Activated CD4-positive, alpha-beta memory T cell treated with anti-CD3 and anti-CD28 coated beads, Interleukin-2, amount 10 ng/mL, durations not matched to agents 7 days and 5 days (primary cell): ENCODE results near the gene BSG. TPM values are rescaled to one million over a fixed set of nuclear protein-coding genes. Genes with fewer than 3 reads are reported as not detected.
A peak's percentile ranks its signal among the peaks of the same experiment; 100 is the strongest.

Source experiments
- CTCF ChIA-PET: fragments of 350-600 bp; sonication (Branson Sonifier 250); formaldehyde crosslinking; loops from one replicate; lab custom pipeline; 2021; ENCODE audit warnings: antibody characterized with exemption, inconsistent platforms; lab: Charles Lee
- POLR2A ChIA-PET: fragments of 350-600 bp; sonication (Branson Sonifier 250); formaldehyde crosslinking; loops from one replicate; lab custom pipeline; 2021; ENCODE audit warnings: antibody characterized with exemption; lab: Charles Lee
- DNase-seq: peaks from one replicate; pipeline ENCODE4 v3.0.0-alpha.2; 2020
- H3K27ac Mint-ChIP-seq: one replicate; pipeline ENCODE4 v1.8.0; 2021; ENCODE audit warnings: mild to moderate bottlenecking, mixed read lengths
- H3K27me3 Mint-ChIP-seq: one replicate; pipeline ENCODE4 v1.8.0; 2021; ENCODE audit warnings: mixed read lengths
- H3K36me3 Mint-ChIP-seq: one replicate; pipeline ENCODE4 v1.8.0; 2021; ENCODE audit warnings: low read depth, mixed read lengths
- H3K4me1 Mint-ChIP-seq: one replicate; pipeline ENCODE4 v1.8.0; 2021; ENCODE audit warnings: mixed read lengths
- H3K4me3 Mint-ChIP-seq: one replicate; pipeline ENCODE4 v1.8.0; 2021; ENCODE audit warnings: mild to moderate bottlenecking, mixed read lengths
- H3K9me3 Mint-ChIP-seq: one replicate; pipeline ENCODE4 v1.8.0; 2021; ENCODE audit warnings: mixed read lengths
- total RNA-seq, 2 experiments: library from RNA; stranded (reverse); gene quantifications; one replicate each; pipeline ENCODE4 v1.2.3, GENCODE V29; 2021

BSG gene
- total RNA-seq, 2 experiments from 2014 or later = 255 to 257 TPM

DNA sequence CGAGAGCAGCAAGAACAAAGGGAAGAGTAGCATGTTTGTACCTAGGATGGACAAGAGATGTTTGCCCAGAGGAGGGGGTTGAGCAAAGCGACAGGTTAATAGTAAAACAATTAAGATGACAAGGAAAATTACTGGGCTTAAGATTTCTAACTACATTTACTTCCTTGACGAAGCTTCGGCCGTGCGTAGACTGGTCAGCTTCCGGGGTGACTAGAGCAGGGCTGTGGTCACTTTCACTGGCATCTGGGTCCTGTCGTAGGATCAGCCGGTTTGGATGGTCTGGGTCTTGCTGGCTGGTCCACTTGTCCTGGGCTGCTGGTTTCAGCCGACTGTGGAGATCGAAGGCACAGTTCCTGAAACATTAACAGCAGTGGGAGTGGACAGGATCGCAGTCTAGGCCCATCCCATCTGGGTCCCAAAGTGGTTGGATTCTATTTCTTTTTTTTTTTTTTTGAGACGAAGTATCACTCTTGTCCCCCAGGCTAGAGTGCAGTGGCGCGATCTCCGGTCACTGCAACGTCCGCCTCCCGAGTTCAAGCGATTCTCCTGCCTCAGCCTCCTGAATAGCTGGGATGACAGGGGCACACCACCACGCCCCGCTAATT, 5.0 kb upstream of the BSG start:
- H3K9me3 Mint-ChIP-seq = no peaks in the 10 kb centered on the region
- no peak overlapping the region for H3K4me3 Mint-ChIP-seq
- no peak overlapping the region for H3K27ac Mint-ChIP-seq
- POLR2A ChIA-PET = no interaction called here
- H3K27me3 Mint-ChIP-seq = no peaks in the 10 kb centered on the region
- no peaks in the 10 kb centered on the region for H3K36me3 Mint-ChIP-seq
- no peak for DNase-seq
- peaks cover 15% of the 10 kb centered on the region for H3K4me1 Mint-ChIP-seq
- CTCF ChIA-PET = no interaction called here

GRCh38 chr19:570251-570686, 2.1 kb upstream of the BSG start:
- CTCF ChIA-PET = interaction anchor here (0.8 to 2.3 kb wide), 2 partner anchors 59 to 293 kb away, joined by 3 to 7 read pairs; no protein-coding TSS in a partner anchor
- Mint-ChIP-seq H3K4me3 (peak overlapping the region; percentile 61), H3K9me3 (no peaks in the 10 kb centered on the region), H3K4me1 (peaks cover 33% of the 10 kb centered on the region), H3K36me3 (no peaks in the 10 kb centered on the region), H3K27ac (peak overlapping the region; percentile 77), H3K27me3 (no peaks in the 10 kb centered on the region)
- no peak for DNase-seq
- POLR2A ChIA-PET = interaction anchor here (1.4 kb wide), 1 partner anchor 38 kb away, joined by 6 read pairs; the partner anchor contains the start of gene CDC34

DNA sequence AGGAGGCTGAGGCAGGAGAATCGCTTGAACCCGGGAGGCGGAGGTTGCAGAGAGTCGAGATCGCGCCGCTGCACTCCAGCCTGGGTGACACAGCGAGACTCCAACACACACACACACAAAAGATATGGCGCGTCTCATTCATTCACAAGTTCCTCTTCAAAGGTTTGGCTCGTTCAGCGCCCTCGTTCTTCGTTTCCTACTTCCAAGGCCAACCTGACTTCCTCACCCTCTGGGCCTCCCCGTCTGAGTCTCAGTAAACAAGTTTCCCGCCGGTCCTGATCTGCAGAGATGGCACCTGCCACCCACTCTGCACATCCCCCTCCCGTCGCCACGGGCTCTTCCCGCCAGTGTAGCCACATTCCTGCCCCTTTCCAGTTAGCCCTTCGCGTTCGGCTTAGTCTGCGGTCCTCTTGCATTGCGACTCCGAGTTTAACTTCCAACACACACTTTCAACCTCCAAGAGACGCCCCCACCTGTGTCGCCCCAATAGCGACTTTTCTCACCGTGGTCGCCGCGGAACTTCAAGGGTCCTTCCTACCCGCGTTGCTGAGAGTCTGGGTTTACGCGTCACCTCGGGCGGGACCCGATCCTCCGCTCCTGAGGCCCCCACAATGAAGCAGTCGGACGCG, 1.3 kb upstream of the BSG start:
- DNase-seq = peak; percentile 62
- Mint-ChIP-seq H3K4me3 (peak overlapping the region; percentile 84), H3K36me3 (no peaks in the 10 kb centered on the region), H3K27ac (peak overlapping the region; percentile 96), H3K27me3 (no peaks in the 10 kb centered on the region), H3K4me1 (peaks cover 36% of the 10 kb centered on the region), H3K9me3 (no peaks in the 10 kb centered on the region)
- POLR2A ChIA-PET = interaction anchor here (1.0 to 2.2 kb wide), 6 partner anchors 27 to 64 kb away, joined by 3 to 12 read pairs (median 4); partner anchors contain the start of genes CDC34, GZMM and TPGS1
- CTCF ChIA-PET = interaction anchor here (0.8 to 2.3 kb wide), 2 partner anchors 60 to 65 kb away, joined by 3 to 7 read pairs; no protein-coding TSS in a partner anchor

DNA sequence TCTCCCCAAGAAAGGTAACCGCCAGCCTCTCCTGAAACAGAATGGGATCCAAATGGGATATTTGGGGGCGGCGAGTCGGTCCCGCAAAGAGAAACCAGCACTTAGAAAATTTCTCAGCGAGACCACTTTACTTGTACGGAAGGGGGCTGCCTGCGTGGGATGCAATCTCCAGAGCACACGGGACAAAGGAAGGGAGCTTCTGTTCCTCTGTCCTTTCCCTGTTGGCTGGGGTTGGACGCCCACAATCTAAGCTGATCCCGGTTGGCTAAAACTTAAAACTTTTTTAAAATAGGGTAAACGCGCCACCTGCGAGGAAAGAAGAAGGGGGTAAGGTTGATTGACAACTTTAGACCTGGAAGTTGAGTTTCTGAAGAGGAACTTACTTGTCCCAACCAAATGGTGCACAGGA, 826 bp upstream of the BSG start:
- Mint-ChIP-seq H3K9me3 (no peaks in the 10 kb centered on the region), H3K36me3 (no peaks in the 10 kb centered on the region), H3K4me3 (peak overlapping the region; percentile 84), H3K27me3 (no peaks in the 10 kb centered on the region), H3K27ac (peak overlapping the region; percentile 96), H3K4me1 (peaks cover 41% of the 10 kb centered on the region)
- ChIA-PET CTCF (interaction anchor here (0.8 to 2.3 kb wide), 2 partner anchors 61 to 65 kb away, joined by 3 to 7 read pairs; no protein-coding TSS in a partner anchor), POLR2A (interaction anchor here (1.0 to 2.2 kb wide), 7 partner anchors 28 to 226 kb away, joined by 3 to 12 read pairs (median 3); partner anchors contain the start of genes CDC34, GZMM and TPGS1)
- DNase-seq = no peak

DNA sequence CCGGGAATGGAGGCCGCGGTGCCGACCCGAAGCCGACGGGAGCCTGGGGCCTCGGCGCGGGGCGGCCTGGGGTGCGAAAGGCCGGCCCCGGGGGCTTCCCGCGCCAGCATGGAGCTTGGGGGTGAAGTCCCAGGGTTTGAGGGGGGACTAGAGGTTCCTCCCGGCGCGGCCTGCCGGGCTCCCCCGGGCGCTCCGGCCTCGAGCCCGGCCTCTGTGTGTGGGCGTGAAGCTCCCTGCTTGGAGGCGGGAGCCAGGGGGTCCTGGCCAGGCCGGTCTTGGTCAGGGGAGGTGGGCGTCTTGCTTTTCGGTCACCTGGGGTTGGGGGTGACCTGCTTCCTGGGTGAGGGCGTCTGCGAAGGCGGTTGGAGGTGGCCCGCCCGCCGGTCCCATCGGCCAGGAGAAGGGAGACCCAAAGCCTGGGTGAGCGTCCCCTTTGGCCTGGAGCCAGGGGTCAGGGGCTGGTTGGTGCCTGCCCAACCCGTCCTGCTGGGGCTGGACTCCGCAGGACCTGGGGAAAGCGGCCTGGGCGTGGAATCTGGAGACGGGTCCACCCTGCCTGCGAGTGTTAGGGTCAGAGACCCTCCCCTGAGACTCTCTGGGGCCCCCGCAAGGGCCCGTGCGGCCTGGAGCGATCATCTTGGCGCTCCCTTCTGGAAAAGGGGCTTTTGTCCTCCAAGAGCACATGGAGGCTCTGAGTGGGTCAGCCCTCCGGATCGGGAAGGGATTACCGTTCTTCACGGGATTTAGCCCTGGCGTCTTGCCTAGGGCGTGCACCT, 535 bp downstream of the BSG start:
- peaks cover 49% of the 10 kb centered on the region for H3K4me1 Mint-ChIP-seq
- DNase-seq = peak; percentile 35
- H3K27me3 Mint-ChIP-seq = no peaks in the 10 kb centered on the region
- H3K36me3 Mint-ChIP-seq = no peaks in the 10 kb centered on the region
- CTCF ChIA-PET = interaction anchor here (0.9 to 1.1 kb wide), 2 partner anchors 42 to 66 kb away, joined by 3 read pairs; partner anchors contain the start of gene TPGS1
- H3K27ac Mint-ChIP-seq = peak overlapping the region; percentile 68
- H3K4me3 Mint-ChIP-seq = peak overlapping the region; percentile 84
- H3K9me3 Mint-ChIP-seq = no peaks in the 10 kb centered on the region
- POLR2A ChIA-PET = interaction anchor here (0.6 to 2.2 kb wide), 9 partner anchors 11 to 463 kb away, joined by 3 to 12 read pairs (median 4); partner anchors contain the start of genes CDC34, RNF126 and TPGS1

GRCh38 chr19:573519-573825, 1.1 kb downstream of the BSG start:
- Mint-ChIP-seq H3K27ac (peak overlapping the region; percentile 68), H3K4me3 (peak overlapping the region; percentile 84), H3K27me3 (no peaks in the 10 kb centered on the region), H3K4me1 (peaks cover 51% of the 10 kb centered on the region), H3K36me3 (peaks cover 2% of the 10 kb centered on the region), H3K9me3 (no peaks in the 10 kb centered on the region)
- DNase-seq = no peak
- CTCF ChIA-PET = no interaction called here
- POLR2A ChIA-PET = interaction anchor here (1.5 kb wide), 1 partner anchor 11 kb away, joined by 4 read pairs; no protein-coding TSS in a partner anchor

GRCh38 chr19:574658-575526, 2.5 kb downstream of the BSG start:
- H3K36me3 Mint-ChIP-seq = peaks cover 3% of the 10 kb centered on the region
- H3K4me3 Mint-ChIP-seq = peak overlapping the region; percentile 47
- H3K9me3 Mint-ChIP-seq = no peaks in the 10 kb centered on the region
- ChIA-PET CTCF (interaction anchor here (0.7 kb wide), 2 partner anchors 9 to 876 kb away, joined by 3 to 4 read pairs; no protein-coding TSS in a partner anchor), POLR2A (interaction anchor here (0.7 to 1.8 kb wide), 4 partner anchors 10 to 86 kb away, joined by 3 to 4 read pairs (median 4); partner anchors contain the start of genes CDC34 and TPGS1)
- peaks cover 47% of the 10 kb centered on the region for H3K4me1 Mint-ChIP-seq
- H3K27ac Mint-ChIP-seq = no peak overlapping the region
- no peaks in the 10 kb centered on the region for H3K27me3 Mint-ChIP-seq
- DNase-seq = no peak

DNA sequence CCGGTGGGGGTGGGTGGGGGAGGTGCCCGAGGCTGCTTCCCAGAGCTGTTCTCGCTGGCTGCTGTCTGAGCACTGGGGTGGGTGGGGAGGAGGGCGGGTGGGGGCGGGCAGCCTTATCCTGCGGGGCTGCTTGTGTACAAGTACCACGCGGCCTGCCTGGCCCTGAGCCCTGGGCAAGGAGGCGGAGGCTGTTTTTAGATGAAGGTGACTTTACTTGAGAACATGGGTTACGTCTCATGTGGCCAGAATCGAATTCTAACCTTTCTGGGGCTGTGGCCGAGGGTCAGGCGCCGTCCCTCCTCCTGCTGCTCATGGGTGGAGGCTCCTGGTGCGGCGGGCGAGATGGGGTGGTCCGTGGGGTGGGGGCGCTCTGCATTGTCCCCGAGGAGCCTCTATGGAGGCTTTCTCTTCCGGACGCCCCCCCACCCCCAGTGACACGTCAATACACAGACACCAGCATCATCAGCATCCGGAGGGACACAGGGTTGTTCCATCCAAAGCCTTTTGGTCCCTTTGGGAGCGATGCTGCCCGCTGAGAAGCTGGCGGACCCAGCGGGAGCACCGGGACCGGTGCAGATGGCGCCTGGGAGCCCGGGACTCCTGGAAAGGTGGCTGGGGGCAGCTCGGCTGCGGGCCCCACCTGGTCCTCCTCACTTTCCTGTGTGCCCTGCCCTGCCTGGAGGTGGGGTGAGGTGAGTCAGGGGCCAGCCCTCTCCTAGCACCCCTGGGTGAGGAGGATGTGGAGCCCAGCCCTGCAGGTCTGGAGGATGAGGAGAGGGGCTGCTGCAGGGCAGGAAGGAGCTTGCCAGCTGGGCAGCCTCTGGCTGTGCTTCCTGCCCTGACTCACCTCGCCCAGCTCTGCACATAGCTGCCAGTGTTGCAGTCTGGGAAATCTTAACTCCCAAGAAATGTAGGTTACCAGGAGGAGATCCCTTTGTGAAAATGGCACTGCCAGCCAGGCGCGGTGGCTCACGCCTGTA, 3.4 kb downstream of the BSG start:
- ChIA-PET CTCF (interaction anchor here (0.9 to 1.9 kb wide), 2 partner anchors 9 to 11 kb away, joined by 4 to 6 read pairs; no protein-coding TSS in a partner anchor), POLR2A (interaction anchor here (0.7 to 1.8 kb wide), 4 partner anchors 42 to 85 kb away, joined by 3 to 4 read pairs (median 3); partner anchors contain the start of genes CDC34 and TPGS1)
- H3K36me3 Mint-ChIP-seq = peaks cover 7% of the 10 kb centered on the region
- H3K9me3 Mint-ChIP-seq = no peaks in the 10 kb centered on the region
- DNase-seq = no peak
- H3K27ac Mint-ChIP-seq = no peak overlapping the region
- H3K27me3 Mint-ChIP-seq = no peaks in the 10 kb centered on the region
- no peak overlapping the region for H3K4me3 Mint-ChIP-seq
- H3K4me1 Mint-ChIP-seq = peaks cover 45% of the 10 kb centered on the region

DNA sequence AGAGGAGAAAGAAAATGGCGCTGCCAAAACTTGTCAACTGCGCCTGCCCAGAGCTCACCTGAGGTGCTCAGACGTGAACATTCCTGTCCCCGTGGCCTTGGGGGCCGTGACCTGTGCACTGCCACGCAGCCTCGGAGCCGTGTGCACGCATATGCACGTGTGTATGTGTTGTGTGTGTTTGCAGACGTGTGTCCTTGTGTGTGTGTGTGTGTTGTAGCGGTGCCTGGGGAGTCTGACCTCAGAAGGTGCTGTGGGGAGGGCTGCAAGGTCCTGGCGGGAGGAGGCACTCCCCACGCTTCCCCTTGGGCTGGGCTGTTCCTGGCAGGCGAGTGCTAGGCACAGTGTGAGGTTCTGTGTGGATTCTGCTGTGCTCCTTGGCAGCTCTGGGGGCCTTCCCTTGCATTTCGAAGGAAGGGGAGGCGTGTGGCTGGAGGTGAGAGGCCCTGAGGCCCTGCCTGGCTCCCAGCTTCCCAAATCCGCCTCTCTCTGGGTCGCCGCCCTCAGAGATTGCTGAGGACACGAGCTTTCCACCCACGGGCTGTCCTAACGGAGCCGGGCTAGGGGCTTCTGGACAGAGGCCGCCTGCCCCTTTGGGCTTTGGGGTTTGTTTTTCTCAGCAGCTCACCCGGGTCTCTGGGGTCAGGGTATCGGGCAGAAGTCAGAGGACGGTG, 4.5 kb downstream of the BSG start:
- Mint-ChIP-seq H3K4me1 (peaks cover 39% of the 10 kb centered on the region), H3K4me3 (no peak overlapping the region), H3K36me3 (peaks cover 7% of the 10 kb centered on the region), H3K9me3 (no peaks in the 10 kb centered on the region), H3K27me3 (no peaks in the 10 kb centered on the region), H3K27ac (no peak overlapping the region)
- DNase-seq = no peak
- CTCF ChIA-PET = interaction anchor here (0.9 to 1.9 kb wide), 2 partner anchors 8 to 10 kb away, joined by 4 to 6 read pairs; no protein-coding TSS in a partner anchor
- POLR2A ChIA-PET = interaction anchor here (0.8 to 1.4 kb wide), 2 partner anchors 11 to 43 kb away, joined by 3 to 4 read pairs; no protein-coding TSS in a partner anchor
